Measurements from ENCODE around the gene GEMIN2.

GRCh38 chr14:39122330-39123138, 8.4 kb downstream of the GEMIN2 start:
- no peak for TF ChIP-seq GATA2 (IDR thresholded peaks at IDR 0.05; ENCODE audit: low read depth, low read length)
- TF ChIP-seq GATA3 (IDR thresholded peaks at IDR 0.05; ENCODE audit: low read depth, low read length), result no peak
